HG03432 (cell line): ENCODE data around the gene COL28A1.
"Not testable (repeated sequence)": the region's sequence is repeated elsewhere in the genome, so short reads cannot be mapped to it uniquely, and the experiment has no call there.

Experiments used
- ATAC-seq: cut with Tn5 transposase; IDR thresholded peaks from one replicate; pipeline ENCODE4 v1.9.1; 2021; ENCODE audit warnings: mild to moderate bottlenecking, moderate library complexity; ENCODE audit not compliant: unreplicated experiment

Gene COL28A1

GRCh38 chr7:7562736-7563135 is 27.1 kb upstream of the COL28A1 start:
- ATAC-seq = no peak

- ATAC-seq = not testable (repeated sequence)
These were observed 25.9 kb upstream of the COL28A1 start for GRCh38 chr7:7561591-7561990.

GRCh38 chr7:7557252-7557651 is 21.6 kb upstream of the COL28A1 start:
- ATAC-seq = no peak

DNA sequence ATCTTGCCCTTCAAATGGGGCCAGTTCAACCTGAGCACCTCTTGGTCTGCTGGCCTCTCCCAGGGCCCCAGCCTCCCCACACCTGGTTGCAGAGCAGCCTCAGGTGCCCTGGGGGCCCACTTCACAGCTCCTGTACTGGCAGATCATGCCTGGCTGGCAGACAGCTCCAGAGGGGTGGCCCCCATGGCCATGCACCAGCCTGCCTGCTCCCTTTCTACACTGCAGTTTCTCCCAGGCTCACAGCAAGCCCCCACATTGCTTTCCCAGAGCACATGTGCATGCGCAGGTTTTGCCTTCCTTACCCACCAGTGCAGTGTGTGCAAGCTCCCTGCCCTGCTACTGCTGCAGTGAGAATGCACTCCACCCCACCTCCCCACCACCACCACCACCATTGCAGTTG is 21.2 kb upstream of the COL28A1 start:
- ATAC-seq = no peak

GRCh38 chr7:7554649-7555575 is 19.2 kb upstream of the COL28A1 start:
- no peak for ATAC-seq

- no peak for ATAC-seq
These were observed 18.4 kb upstream of the COL28A1 start for GRCh38 chr7:7554021-7554432.

- no peak for ATAC-seq
These were observed 17.7 kb upstream of the COL28A1 start for GRCh38 chr7:7553386-7553785.

DNA sequence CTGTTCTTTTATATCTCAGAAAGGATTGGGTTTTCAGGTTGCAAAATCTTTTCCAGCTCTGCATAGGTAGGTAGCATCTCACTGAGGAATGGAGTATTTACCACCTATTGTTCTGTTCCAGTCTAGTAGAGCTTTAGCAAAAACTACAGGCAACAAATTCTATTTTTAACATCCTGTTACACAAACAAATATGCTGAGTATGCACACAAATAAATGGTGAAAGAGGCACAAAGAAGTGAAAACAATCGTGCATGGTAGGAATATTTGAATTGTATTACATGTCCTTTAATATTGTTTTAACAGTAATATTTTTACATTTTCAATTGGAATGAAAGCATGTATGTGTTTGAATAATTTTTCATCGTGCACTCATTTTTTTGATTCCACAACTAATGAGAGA is 16.5 kb upstream of the COL28A1 start:
- no peak for ATAC-seq

- no peak for ATAC-seq
These were observed 15.0 kb upstream of the COL28A1 start for GRCh38 chr7:7550663-7551062.

- no peak for ATAC-seq
These were observed 12.7 kb upstream of the COL28A1 start for GRCh38 chr7:7548407-7548806.

GRCh38 chr7:7542251-7542835 is 6.7 kb upstream of the COL28A1 start:
- no peak for ATAC-seq

DNA sequence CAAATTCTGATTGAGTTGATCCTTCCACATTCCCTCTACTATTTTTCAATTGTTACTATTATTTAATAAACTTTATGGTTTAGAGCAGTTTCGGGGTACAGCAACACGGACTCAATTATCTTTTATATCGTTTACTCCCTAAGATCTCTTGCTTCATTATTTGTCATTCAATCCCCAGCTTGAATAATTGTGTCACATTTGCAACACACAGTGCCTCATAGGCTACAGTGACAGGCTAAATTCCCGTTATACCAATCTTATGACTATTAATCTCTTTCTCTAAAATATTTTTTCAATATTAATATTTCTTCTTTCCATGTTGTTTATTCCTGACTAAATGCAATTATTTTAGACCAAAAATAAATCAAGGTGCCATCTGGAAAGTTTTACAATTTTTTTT is 4.0 kb upstream of the COL28A1 start:
- no peak for ATAC-seq

GRCh38 chr7:7539152-7539551 is 3.5 kb upstream of the COL28A1 start:
- no peak for ATAC-seq

GRCh38 chr7:7537711-7538110 is 2.0 kb upstream of the COL28A1 start:
- ATAC-seq = no peak

DNA sequence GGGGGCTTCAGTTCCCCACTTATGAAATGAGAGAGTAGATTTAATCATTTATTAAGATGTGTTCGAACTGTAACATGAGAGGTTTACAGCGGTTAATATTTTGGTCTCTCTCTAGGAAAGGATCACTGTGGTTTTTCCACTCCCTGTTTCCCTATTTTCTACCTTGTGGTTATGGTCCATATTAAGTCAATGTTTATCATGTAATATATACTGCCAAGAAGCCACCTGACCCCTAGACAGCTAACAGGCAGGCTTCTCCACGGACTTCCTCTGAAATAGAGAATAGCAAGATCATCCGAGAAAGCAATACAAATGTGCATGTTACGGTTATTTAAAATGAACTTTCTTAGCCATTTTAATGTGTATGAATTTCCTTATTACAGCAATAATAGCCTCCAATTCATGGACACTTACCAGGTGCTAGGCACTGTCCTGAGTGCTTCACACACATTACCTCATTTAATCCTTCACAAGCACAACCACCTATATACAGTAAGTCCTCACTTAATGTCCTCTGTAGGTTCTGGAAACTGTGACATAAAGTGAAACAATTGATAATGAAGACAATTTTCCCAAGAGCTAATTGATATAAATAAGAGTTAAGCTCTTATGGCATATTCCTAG is 835 bp upstream of the COL28A1 start:
- ATAC-seq = no peak

- ATAC-seq = no peak
These were observed 1.7 kb downstream of the COL28A1 start for GRCh38 chr7:7533831-7534430.

DNA sequence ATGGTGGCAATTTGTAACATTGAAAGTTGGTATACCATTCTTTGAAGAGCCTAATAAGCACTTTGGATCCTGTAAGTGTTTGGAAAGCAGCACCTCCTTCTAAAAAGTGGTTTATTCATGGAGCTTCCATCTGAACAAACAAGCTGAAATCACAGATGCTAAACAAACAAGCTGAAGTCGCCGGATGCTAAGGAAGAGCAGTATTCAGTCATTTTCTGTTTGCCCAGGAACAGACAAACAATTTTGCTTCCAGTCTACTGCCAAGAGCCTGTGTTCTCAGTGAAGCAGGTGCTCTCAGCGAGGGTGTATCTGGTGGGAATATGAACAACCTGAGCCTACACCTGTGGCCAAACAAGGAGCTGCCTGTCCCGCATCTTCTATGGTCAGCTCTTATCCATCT is 6.3 kb downstream of the COL28A1 start:
- no peak for ATAC-seq

DNA sequence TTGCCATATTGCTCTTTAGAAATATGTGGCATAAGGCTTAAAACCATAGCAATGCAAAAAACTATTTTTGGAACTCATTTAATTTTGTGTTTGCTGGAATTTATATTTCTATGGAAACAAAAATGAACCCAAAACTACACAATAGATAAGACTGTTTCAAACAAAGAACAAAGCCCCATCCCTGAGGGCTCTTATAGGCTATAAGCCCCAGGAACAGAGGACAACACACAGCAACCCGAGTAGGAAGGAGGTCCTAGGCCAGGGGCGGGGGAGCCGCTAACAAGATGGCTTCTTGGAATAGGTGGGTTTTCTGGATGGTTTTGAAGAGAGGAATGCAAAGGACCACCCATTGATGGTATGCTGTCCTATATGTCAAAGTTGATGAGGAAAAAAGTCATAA is 8.6 kb downstream of the COL28A1 start:
- ATAC-seq = no peak

- ATAC-seq = no peak
These were observed 9.7 kb downstream of the COL28A1 start for GRCh38 chr7:7526006-7526405.

DNA sequence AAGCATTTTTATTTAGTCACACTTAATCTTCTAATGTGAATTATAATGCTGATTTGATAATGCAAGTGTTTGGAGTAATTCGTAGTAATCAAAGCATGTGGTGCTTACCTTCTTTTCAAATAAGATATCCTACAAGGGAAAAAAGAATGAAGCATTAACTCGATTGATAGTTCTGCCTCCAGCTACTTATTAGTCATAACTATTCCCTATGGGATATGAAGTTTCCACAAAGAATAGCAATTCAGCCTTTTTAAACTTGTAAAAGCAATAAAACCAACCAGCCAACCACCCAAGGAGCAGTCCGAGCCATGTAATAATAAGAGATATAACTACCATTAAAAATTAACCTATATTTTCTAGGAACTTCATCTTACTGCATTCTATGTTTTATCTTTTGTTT is 11.6 kb downstream of the COL28A1 start:
- no peak for ATAC-seq

GRCh38 chr7:7522421-7522820 is 13.3 kb downstream of the COL28A1 start:
- no peak for ATAC-seq

DNA sequence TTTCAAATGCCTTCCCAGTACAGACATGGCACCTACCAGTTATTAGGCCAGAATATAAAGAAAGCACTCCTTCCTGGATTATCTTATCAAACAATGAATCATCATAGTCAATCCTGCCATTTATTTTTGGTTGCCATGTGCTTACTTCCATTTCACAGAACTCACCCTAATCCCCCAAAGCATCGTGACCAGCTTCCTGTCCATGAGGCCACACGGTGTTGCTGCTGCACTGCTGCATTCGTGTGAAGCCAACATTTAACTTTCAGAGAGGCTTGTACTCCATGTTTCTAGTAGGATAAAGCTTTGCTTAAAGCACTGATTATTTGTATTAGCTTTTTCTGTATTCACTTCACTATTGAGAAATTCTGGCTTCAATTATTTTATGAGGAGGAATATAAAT is 14.4 kb downstream of the COL28A1 start:
- no peak for ATAC-seq
